ENCODE measurements around the gene HNRNPLL.

The HNRNPLL gene

GRCh38 chr2:38523728-38524437, 78.8 kb downstream of the HNRNPLL start:
- no peaks in the 10 kb centered on the region for H3K27me3 ChIP-seq (ENCODE audit: insufficient read depth, low read length, poor library complexity, severe bottlenecking)
- H3K36me3 ChIP-seq (ENCODE audit: insufficient read depth, low read length), result no peaks in the 10 kb centered on the region
- H4K20me1 ChIP-seq (ENCODE audit: insufficient read depth, low read length, poor library complexity, severe bottlenecking), result no peaks in the 10 kb centered on the region
- H3K4me1 ChIP-seq (ENCODE audit: insufficient read depth, low read length, poor library complexity, severe bottlenecking), result no peaks in the 10 kb centered on the region
- no peak overlapping the region for H3K4me3 ChIP-seq (ENCODE audit: low read length, poor library complexity, severe bottlenecking)
- H3K9ac ChIP-seq (ENCODE audit: low read depth, low read length, poor library complexity, severe bottlenecking), result no peak overlapping the region
- H3K9me3 ChIP-seq (ENCODE audit: insufficient read depth, low read depth, low read length), result no peaks in the 10 kb centered on the region
- no peaks in the 10 kb centered on the region for H3F3A ChIP-seq (ENCODE audit: low read depth)
- TF ChIP-seq CTCF (conservative IDR thresholded peaks at IDR 0.05; ENCODE audit: low read length), result peak; percentile 44
- TF ChIP-seq EZH2phosphoT487 (IDR thresholded peaks at IDR 0.05; ENCODE audit: borderline replicate concordance), result no peak
- no peak overlapping the region for H3K4me2 ChIP-seq (ENCODE audit: low read depth, low read length, poor library complexity, severe bottlenecking)
- no peak overlapping the region for H2AFZ ChIP-seq (ENCODE audit: low read length)
- no peaks in the 10 kb centered on the region for H3K9me2 ChIP-seq (replicated peaks; ENCODE audit: low read depth, low read length)
- H3K79me2 ChIP-seq (ENCODE audit: insufficient read depth, low read length), result no peaks in the 10 kb centered on the region

GRCh38 chr2:38522754-38523349, 79.9 kb downstream of the HNRNPLL start:
- TF ChIP-seq EZH2phosphoT487 (IDR thresholded peaks at IDR 0.05; ENCODE audit: borderline replicate concordance) (no peak), CTCF (conservative IDR thresholded peaks at IDR 0.05; ENCODE audit: low read length) (no peak)
- Histone ChIP-seq H4K20me1 (ENCODE audit: insufficient read depth, low read length, poor library complexity, severe bottlenecking) (no peaks in the 10 kb centered on the region), H3K4me1 (ENCODE audit: insufficient read depth, low read length, poor library complexity, severe bottlenecking) (no peaks in the 10 kb centered on the region), H3K4me2 (ENCODE audit: low read depth, low read length, poor library complexity, severe bottlenecking) (no peak overlapping the region), H3K36me3 (ENCODE audit: insufficient read depth, low read length) (no peaks in the 10 kb centered on the region), H3F3A (ENCODE audit: low read depth) (no peaks in the 10 kb centered on the region), H3K4me3 (ENCODE audit: low read length, poor library complexity, severe bottlenecking) (no peak overlapping the region), H3K79me2 (ENCODE audit: insufficient read depth, low read length) (no peaks in the 10 kb centered on the region), H2AFZ (ENCODE audit: low read length) (no peak overlapping the region), H3K27me3 (ENCODE audit: insufficient read depth, low read length, poor library complexity, severe bottlenecking) (no peaks in the 10 kb centered on the region), H3K9me3 (ENCODE audit: insufficient read depth, low read depth, low read length) (no peaks in the 10 kb centered on the region), H3K9me2 (replicated peaks; ENCODE audit: low read depth, low read length) (no peaks in the 10 kb centered on the region), H3K9ac (ENCODE audit: low read depth, low read length, poor library complexity, severe bottlenecking) (no peak overlapping the region)

- H3K4me3 ChIP-seq (ENCODE audit: low read length, poor library complexity, severe bottlenecking), result no peak overlapping the region
- no peaks in the 10 kb centered on the region for H3K79me2 ChIP-seq (ENCODE audit: insufficient read depth, low read length)
- TF ChIP-seq EZH2phosphoT487 (IDR thresholded peaks at IDR 0.05; ENCODE audit: borderline replicate concordance) (no peak), CTCF (conservative IDR thresholded peaks at IDR 0.05; ENCODE audit: low read length) (no peak)
Measured at GRCh38 chr2:38521835-38522234, 80.9 kb downstream of the HNRNPLL start.

More at GRCh38 chr2:38521835-38522234, 80.9 kb downstream of the HNRNPLL start:
- H3K36me3 ChIP-seq (ENCODE audit: insufficient read depth, low read length), result no peaks in the 10 kb centered on the region
- no peaks in the 10 kb centered on the region for H3K9me3 ChIP-seq (ENCODE audit: insufficient read depth, low read depth, low read length)
- no peaks in the 10 kb centered on the region for H4K20me1 ChIP-seq (ENCODE audit: insufficient read depth, low read length, poor library complexity, severe bottlenecking)
- no peak overlapping the region for H3K4me2 ChIP-seq (ENCODE audit: low read depth, low read length, poor library complexity, severe bottlenecking)
- no peak overlapping the region for H3K9ac ChIP-seq (ENCODE audit: low read depth, low read length, poor library complexity, severe bottlenecking)
- no peaks in the 10 kb centered on the region for H3K9me2 ChIP-seq (replicated peaks; ENCODE audit: low read depth, low read length)
- no peaks in the 10 kb centered on the region for H3K4me1 ChIP-seq (ENCODE audit: insufficient read depth, low read length, poor library complexity, severe bottlenecking)
- H3K27me3 ChIP-seq (ENCODE audit: insufficient read depth, low read length, poor library complexity, severe bottlenecking), result no peaks in the 10 kb centered on the region
- H2AFZ ChIP-seq (ENCODE audit: low read length), result no peak overlapping the region
- H3F3A ChIP-seq (ENCODE audit: low read depth), result no peaks in the 10 kb centered on the region

Data from Loucy (cell line).